Endothelial cell of umbilical vein (primary cell): ENCODE data around the gene C19orf44. TPM values are rescaled to one million over a fixed set of nuclear protein-coding genes. Genes with fewer than 3 reads are reported as not detected.
A peak's percentile ranks its signal among the peaks of the same experiment; 100 is the strongest.

Experiments used
- BruUV-seq: library from RNA; stranded (reverse); fragments of 400-500 nt; replicated peaks from 2 replicates; lab custom pipeline; 2021; lab: Mats Ljungman, UMichigan
- CTCF ChIA-PET: fragments of 300-600, 350-600 bp; sonication (Branson Sonifier 250); formaldehyde crosslinking; loops from one replicate; lab custom pipeline; 2021; ENCODE audit warnings: antibody characterized with exemption, inconsistent platforms; lab: Charles Lee
- POLR2A ChIA-PET: fragments of 300-600, 350-600 bp; sonication (Branson Sonifier 250); formaldehyde crosslinking; loops from one replicate; lab custom pipeline; 2021; ENCODE audit warnings: antibody characterized with exemption, inconsistent platforms; lab: Charles Lee
- DNase-seq: peaks from one replicate; pipeline ENCODE4 v3.0.0-alpha.2; 2011; ENCODE audit warnings: low read depth, low spot score
- FAIRE-seq: peaks from 2 replicates; lab custom pipeline; 2011; peaks lifted over from hg19 to GRCh38; lab: Jason Lieb, UNC
- H2AFZ ChIP-seq: 2 replicates; pipeline ENCODE4 v1.6.0; 2012; ENCODE audit warnings: low read depth, low read length, control low read depth, inconsistent platforms
- H3K27ac ChIP-seq: 2 replicates; pipeline ENCODE4 v1.5.1; 2011; ENCODE audit warnings: low read depth, mild to moderate bottlenecking, control low read depth, low read length, moderate library complexity; ENCODE audit not compliant: insufficient read depth
- H3K27me3 ChIP-seq, 2 experiments: 2 replicates each; pipeline versions ENCODE4 v1.6.0 to v1.6.1; 2011; ENCODE audit warnings: low read length in 2 of 2, mixed read lengths in 1 of 2; ENCODE audit not compliant: control insufficient read depth in 2 of 2, insufficient read depth in 2 of 2
- H3K36me3 ChIP-seq, 2 experiments: 2 replicates in 1 of 2; 3 replicates in 1 of 2; pipeline ENCODE4 v1.5.1; 2011; ENCODE audit warnings: low read length in 2 of 2, mild to moderate bottlenecking in 1 of 2, moderate library complexity in 1 of 2; ENCODE audit not compliant: control insufficient read depth in 2 of 2, insufficient read depth in 2 of 2; ENCODE audit errors: extremely low read depth in 1 of 2
- H3K4me1 ChIP-seq: 3 replicates; pipeline ENCODE4 v1.5.1; 2011; ENCODE audit warnings: mild to moderate bottlenecking, low read length; ENCODE audit not compliant: control insufficient read depth, insufficient read depth; ENCODE audit errors: extremely low read depth
- H3K4me2 ChIP-seq: 2 replicates; pipeline ENCODE4 v1.6.1; 2011; ENCODE audit warnings: low read length, control low read depth, mixed read lengths; ENCODE audit not compliant: insufficient read depth
- H3K4me3 ChIP-seq, 3 experiments: fragments of 200-600 bp in 1 of 3; sonication (generic), shearing (Covaris generic) in 1 of 3; replicated peaks in 1 of 3; 2 replicates each; pipeline ENCODE4 v1.5.1; 2011 to 2016; ENCODE audit warnings: control low read depth in 3 of 3, low read length in 3 of 3, mild to moderate bottlenecking in 2 of 3, inconsistent platforms in 1 of 3, low read depth in 1 of 3, moderate library complexity in 1 of 3; ENCODE audit not compliant: insufficient read depth in 1 of 3
- H3K79me2 ChIP-seq: 2 replicates; pipeline ENCODE4 v1.6.0; 2012; ENCODE audit warnings: low read length, inconsistent platforms; ENCODE audit not compliant: control insufficient read depth, insufficient read depth
- H3K9ac ChIP-seq: replicated peaks from 2 replicates; pipeline ENCODE3; 2011; ENCODE audit warnings: low read length, control low read depth; ENCODE audit not compliant: insufficient read depth; ENCODE audit errors: extremely low read depth
- H3K9me1 ChIP-seq: replicated peaks from 3 replicates; pipeline ENCODE4 v1.6.0; 2011; ENCODE audit warnings: mild to moderate bottlenecking, low read length; ENCODE audit not compliant: control insufficient read depth, insufficient read depth; ENCODE audit errors: extremely low read depth
- H3K9me3 ChIP-seq: replicated peaks from 2 replicates; pipeline ENCODE4 v1.5.1; 2012; ENCODE audit warnings: low read length, inconsistent platforms; ENCODE audit not compliant: control insufficient read depth, insufficient read depth
- H4K20me1 ChIP-seq: replicated peaks from 2 replicates; pipeline ENCODE3; 2011; ENCODE audit warnings: mild to moderate bottlenecking, low read length; ENCODE audit not compliant: control insufficient read depth, insufficient read depth; ENCODE audit errors: extremely low read depth
- FOS ChIP-seq: IDR thresholded peaks from 2 replicates; pipeline ENCODE4 v1.6.1; 2011; ENCODE audit warnings: mild to moderate bottlenecking, low read length, moderate library complexity, borderline replicate concordance; ENCODE audit not compliant: insufficient read depth
- MAX ChIP-seq: IDR thresholded peaks from 2 replicates; pipeline ENCODE4 v1.6.1; 2011; ENCODE audit not compliant: insufficient read depth, insufficient read length
- POLR2A ChIP-seq: IDR thresholded peaks from 2 replicates; pipeline ENCODE4 v1.6.1; 2012; ENCODE audit warnings: low read depth, mild to moderate bottlenecking, control low read depth, low read length
- POLR2AphosphoS5 ChIP-seq: IDR thresholded peaks from 2 replicates; pipeline ENCODE4 v1.6.1; 2012; ENCODE audit warnings: low read depth, mild to moderate bottlenecking, control low read depth, low read length, moderate library complexity; ENCODE audit not compliant: insufficient read depth
- dilution Hi-C: fragments of 300-500 bp; cut with MboI; formaldehyde crosslinking; loops from one replicate; pipeline ENCODE4 v1.15.0; 2019; ENCODE audit warnings: low sequenced_read_pairs; ENCODE audit not compliant: extremely low pct_ligation_motif_present
- intact Hi-C: fragments of 100-400 bp; cut with micrococcal nuclease; formaldehyde crosslinking; loops from one replicate; pipeline ENCODE4 v1.10.0; 2022
- polyA plus RNA-seq, 4 experiments: library from polyadenylated mRNA; depleted of rRNA in 3 of 4; stranded (reverse) in 3 of 4; unstranded in 1 of 4; fragments of >200 nt; gene quantifications; 2 replicates each; pipeline versions ENCODE4 v1.2.1 to v1.2.3, GENCODE V29; 2011 to 2012; ENCODE audit warnings: missing spikeins in 1 of 4
- total RNA-seq: library from RNA; stranded (reverse); gene quantifications from 2 replicates; pipeline ENCODE4 v1.2.3, GENCODE V29; 2021

C19orf44 gene
- total and polyA plus RNA-seq, 2 donors (not counting 3 experiments of a cell fraction or from before 2014, with no cell fraction given) = 3.5 to 4.3 TPM

- H3K4me2 ChIP-seq = peak within 1 kb of the TSS; percentile 94
- H3K9me3 ChIP-seq = no peaks in the 10 kb centered on the region
- TF ChIP-seq MAX (no peak), POLR2A (peak; percentile 91), FOS (no peak), POLR2AphosphoS5 (peak; percentile 94)
- dilution Hi-C loops = no loop called here
- peak within 1 kb of the TSS; percentile 94 for H3K9ac ChIP-seq
- no peaks in the 10 kb centered on the region for H4K20me1 ChIP-seq
- peak within 1 kb of the TSS; percentile 70 for H3K27ac ChIP-seq
- intact Hi-C loops = loop anchor here (1.0 to 5.0 kb wide), 3 partner anchors 24 to 105 kb away; partner anchors contain the start of gene SLC35E1
- H3K36me3 ChIP-seq = peaks cover 9 to 11% of the 10 kb centered on the region in 2 experiments
- BruUV-seq = no TSS peak
- FAIRE-seq = peak; percentile 96
- ChIA-PET CTCF (interaction anchor here (0.8 kb wide), 1 partner anchor 20 kb away, joined by 4 read pairs; no protein-coding TSS in a partner anchor), POLR2A (interaction anchor here (0.6 kb wide), 1 partner anchor 93 kb away, joined by 3 read pairs; no protein-coding TSS in a partner anchor)
- peak within 1 kb of the TSS; percentile 90 for H2AFZ ChIP-seq
- peaks cover 12% of the 10 kb centered on the region for H3K4me1 ChIP-seq
- H3K9me1 ChIP-seq = no peaks in the 10 kb centered on the region
- DNase-seq = peak; percentile 93
- peaks cover 57% of the 10 kb centered on the region for H3K79me2 ChIP-seq
- H3K27me3 ChIP-seq = no peaks in the 10 kb centered on the region
- peak within 1 kb of the TSS; percentile 66 to 85 (median 70) for H3K4me3 ChIP-seq
These were observed 46.1 kb downstream of the C19orf44 start, which contains the start of gene CHERP for GRCh38 chr19:16542045-16542909. Gene CHERP, minus strand, starts transcription at chr19:16542437. Its CDS starts 59 bp downstream, at chr19:16542378.
